Mucosa of descending colon (tissue), 3 donors: ENCODE measurements around the gene AREG. TPM values are rescaled to one million over a fixed set of nuclear protein-coding genes. Genes with fewer than 3 reads are reported as not detected.

ENCODE experiments used
- ATAC-seq: fragments of 200-7000 bp; cut with Tn5 transposase; one replicate; pipeline ENCODE4 v1.9.1; 2020; ENCODE audit warnings: mild to moderate bottlenecking, moderate library complexity
- DNase-seq, 3 donors: peaks; one replicate each; pipeline ENCODE4 v3.0.0-alpha.2; 2020
- H3K36me3 ChIP-seq: fragments of 200-600 bp; one replicate; pipeline ENCODE4 v1.8.0; 2021; ENCODE audit warnings: low read depth, mild to moderate bottlenecking
- H3K4me1 ChIP-seq: fragments of 200-600 bp; one replicate; pipeline ENCODE4 v1.8.0; 2021; ENCODE audit warnings: low read depth, mild to moderate bottlenecking
- H3K4me3 ChIP-seq: fragments of 200-600 bp; one replicate; pipeline ENCODE4 v1.8.0; 2021; ENCODE audit warnings: mild to moderate bottlenecking
- H3K9me3 ChIP-seq: fragments of 200-600 bp; one replicate; pipeline ENCODE4 v1.8.0; 2021; ENCODE audit warnings: mild to moderate bottlenecking
- intact Hi-C, 2 donors: fragments of 100-400 bp; cut with DNase I in 1 of 2; cut with micrococcal nuclease in 1 of 2; formaldehyde crosslinking; loops; one replicate each; pipeline versions ENCODE4 v1.11.0 to v1.11.1; 2022; cut with DNase I, micrococcal nuclease
- total RNA-seq, 3 donors: library from RNA; stranded (reverse); fragmentation: NEBNext Ultra II Directional in 2 of 3; extraction: Animal tissue kit (Norgen Biotek cat#: 25700) in 2 of 3; gene quantifications; one replicate each; pipeline versions ENCODE4 v1.2.1 to v1.2.4, GENCODE V29; 2021 to 2023
- TF ChIP-seq, protein P1 (sequence below): fragments of 200-600 bp; IDR thresholded peaks from one replicate; pipeline ENCODE4 v1.8.0; 2022; ENCODE audit warnings: antibody characterized with exemption, mild to moderate bottlenecking
- donor health status: DM: no; HTN: no; CAD: no; lungs with moderate emphysema.
- donor health status: DM: no; HTN: no; CAD: no.
- donor health status: DM: no; HTN: yes; CAD: no.

The AREG gene
- total RNA-seq, 3 donors from 2014 or later, result 16.9 to 26.2 (median 18.9) TPM

DNA sequence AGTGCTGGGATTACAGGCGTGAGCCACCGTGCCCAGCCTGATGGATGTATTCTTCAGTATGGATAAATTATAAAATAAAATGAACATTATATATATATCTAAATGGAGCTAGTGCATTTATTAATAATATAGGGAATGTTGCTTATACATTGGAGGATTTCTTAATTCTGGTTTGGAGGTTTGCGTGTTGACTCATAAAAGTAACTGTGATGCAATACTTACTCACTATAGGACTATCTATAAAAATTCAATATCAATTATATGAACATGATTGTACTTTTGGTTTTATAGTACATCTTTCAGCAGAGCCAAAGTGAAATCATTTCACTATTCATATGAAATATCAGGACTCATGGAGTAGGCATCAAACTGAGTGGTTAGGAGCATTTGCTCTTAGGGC is 3.2 kb upstream of the AREG start:
- no peak overlapping the region for H3K4me3 ChIP-seq
- intact Hi-C loops, result no loop called here
- TF ChIP-seq, protein P1, sequence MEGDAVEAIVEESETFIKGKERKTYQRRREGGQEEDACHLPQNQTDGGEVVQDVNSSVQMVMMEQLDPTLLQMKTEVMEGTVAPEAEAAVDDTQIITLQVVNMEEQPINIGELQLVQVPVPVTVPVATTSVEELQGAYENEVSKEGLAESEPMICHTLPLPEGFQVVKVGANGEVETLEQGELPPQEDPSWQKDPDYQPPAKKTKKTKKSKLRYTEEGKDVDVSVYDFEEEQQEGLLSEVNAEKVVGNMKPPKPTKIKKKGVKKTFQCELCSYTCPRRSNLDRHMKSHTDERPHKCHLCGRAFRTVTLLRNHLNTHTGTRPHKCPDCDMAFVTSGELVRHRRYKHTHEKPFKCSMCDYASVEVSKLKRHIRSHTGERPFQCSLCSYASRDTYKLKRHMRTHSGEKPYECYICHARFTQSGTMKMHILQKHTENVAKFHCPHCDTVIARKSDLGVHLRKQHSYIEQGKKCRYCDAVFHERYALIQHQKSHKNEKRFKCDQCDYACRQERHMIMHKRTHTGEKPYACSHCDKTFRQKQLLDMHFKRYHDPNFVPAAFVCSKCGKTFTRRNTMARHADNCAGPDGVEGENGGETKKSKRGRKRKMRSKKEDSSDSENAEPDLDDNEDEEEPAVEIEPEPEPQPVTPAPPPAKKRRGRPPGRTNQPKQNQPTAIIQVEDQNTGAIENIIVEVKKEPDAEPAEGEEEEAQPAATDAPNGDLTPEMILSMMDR, result no peak
- H3K9me3 ChIP-seq, result no peaks in the 10 kb centered on the region
- no peaks in the 10 kb centered on the region for H3K4me1 ChIP-seq
- DNase-seq (no peak), ATAC-seq (no peak)
- H3K36me3 ChIP-seq, result no peaks in the 10 kb centered on the region

DNA sequence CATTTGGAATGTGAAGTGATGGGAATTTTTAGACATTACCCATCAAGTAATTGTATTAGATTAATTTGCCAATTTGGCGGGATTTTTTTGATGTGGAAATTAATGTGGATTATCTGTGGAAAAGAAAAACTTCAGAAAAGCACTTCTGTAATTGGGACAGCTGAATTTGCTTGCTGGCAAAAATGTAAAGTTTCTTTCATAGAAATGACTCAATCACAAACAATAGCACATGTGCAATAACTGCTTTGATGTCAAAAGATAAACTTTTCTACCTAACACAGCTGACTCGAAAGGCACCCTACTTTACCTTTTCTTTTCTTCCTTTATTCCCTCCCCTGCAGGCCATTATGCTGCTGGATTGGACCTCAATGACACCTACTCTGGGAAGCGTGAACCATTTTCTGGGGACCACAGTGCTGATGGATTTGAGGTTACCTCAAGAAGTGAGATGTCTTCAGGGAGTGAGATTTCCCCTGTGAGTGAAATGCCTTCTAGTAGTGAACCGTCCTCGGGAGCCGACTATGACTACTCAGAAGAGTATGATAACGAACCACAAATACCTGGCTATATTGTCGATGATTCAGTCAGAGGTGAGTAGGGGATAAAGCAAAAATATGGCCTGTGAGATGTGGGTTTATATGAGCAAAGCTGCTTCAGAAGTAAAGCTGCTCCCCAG is 1.4 kb downstream of the AREG start:
- H3K9me3 ChIP-seq, result no peaks in the 10 kb centered on the region
- DNase-seq (no peak), ATAC-seq (no peak)
- intact Hi-C loops, result no loop called here
- H3K36me3 ChIP-seq, result no peaks in the 10 kb centered on the region
- TF ChIP-seq, protein P1, result no peak
- H3K4me3 ChIP-seq, result no peak overlapping the region
- H3K4me1 ChIP-seq, result no peaks in the 10 kb centered on the region

DNA sequence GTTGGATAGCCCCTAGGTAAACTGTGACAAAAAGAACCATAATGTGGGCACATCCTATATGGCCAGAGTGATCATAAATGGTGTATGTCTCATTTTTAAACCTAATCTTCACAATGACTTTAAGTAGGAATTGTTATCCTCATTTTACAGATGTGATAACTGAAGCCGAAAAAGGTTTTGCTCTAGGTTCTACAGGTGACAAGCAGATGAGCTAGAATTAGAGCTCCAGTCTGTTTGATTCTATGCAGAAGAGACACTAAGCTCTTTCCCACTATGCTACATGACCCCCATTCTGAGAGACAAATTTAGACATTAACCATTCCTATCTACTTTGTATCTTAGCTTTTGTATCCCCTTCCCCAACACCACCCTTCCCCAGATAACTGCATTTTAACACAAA is 2.0 kb downstream of the AREG start:
- H3K4me3 ChIP-seq, result no peak overlapping the region
- intact Hi-C loops, result no loop called here
- DNase-seq, result no peak

DNA sequence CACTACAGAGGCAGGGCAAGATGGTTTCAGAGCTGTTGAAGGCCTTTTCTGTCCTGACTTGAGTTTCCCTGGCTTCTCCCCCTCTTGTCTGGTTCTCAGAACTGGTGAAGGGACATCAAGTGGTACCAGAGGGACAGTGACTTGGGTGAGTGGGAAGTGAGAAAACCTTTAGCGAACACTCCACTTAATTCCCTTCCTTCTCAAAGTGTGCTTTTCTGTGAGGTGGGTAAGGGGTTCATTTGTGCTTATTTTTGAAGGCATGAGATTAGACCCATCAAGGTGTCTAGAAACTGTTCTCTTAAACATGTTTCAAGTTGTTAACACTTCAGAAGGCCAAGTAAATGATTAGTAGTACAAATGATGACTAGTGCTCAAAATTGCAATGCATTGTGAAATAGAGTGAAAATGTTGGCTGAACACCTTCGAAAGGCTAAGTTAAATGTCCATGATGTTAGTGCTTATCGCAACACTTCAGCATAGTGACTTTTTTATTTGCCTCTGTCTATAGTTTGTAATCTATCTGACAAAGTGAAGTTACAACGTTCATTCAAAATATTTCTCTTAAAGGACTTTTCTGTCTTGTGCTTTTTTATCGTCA is 2.8 kb downstream of the AREG start:
- Histone ChIP-seq H3K4me3 (no peak overlapping the region), H3K36me3 (no peaks in the 10 kb centered on the region), H3K9me3 (no peaks in the 10 kb centered on the region), H3K4me1 (no peaks in the 10 kb centered on the region)
- TF ChIP-seq, protein P1, result no peak
- ATAC-seq, result no peak
- no peak for DNase-seq
- intact Hi-C loops, result no loop called here

More for the DNA sequence above, 2.0 kb downstream of the AREG start:
- TF ChIP-seq, protein P1, result no peak
- ATAC-seq, result no peak
- H3K36me3 ChIP-seq, result no peaks in the 10 kb centered on the region
- H3K4me1 ChIP-seq, result no peaks in the 10 kb centered on the region
- no peaks in the 10 kb centered on the region for H3K9me3 ChIP-seq

DNA sequence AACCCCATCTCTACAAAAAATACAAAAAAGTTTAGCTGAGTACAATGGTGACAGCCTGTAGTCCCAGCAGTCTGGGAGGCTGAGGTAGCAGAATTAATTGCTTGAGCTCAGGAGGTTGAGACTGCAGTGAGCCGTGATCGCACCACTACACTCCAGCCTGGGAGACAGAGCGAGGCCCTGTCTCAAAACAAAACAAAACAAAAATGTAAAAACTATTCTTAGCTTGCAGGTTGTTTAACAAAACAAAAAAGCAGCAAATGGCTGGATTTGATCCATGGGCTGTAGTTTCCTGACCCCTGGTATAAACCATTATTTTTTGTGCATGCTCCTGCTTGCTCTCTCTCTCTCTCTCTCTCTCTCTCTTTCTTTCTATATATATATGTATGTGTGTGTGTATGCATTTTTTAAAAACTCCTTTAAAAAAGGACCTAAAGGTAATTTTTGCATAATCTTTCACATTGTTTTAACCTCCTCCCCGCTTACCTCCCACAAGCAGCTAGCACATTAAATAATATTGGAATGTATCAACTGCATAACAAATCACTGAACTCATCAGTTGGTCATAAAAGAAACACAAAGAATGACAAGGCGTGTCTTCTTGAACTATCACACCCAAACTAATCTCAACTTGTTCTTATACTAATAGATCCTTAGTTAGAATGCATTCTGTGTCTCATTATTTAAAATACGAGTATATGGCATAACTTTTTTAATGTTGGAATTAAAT is 4.8 kb downstream of the AREG start:
- TF ChIP-seq, protein P1, result no peak
- H3K36me3 ChIP-seq, result no peaks in the 10 kb centered on the region
- no peaks in the 10 kb centered on the region for H3K9me3 ChIP-seq
- intact Hi-C loops, result no loop called here
- H3K4me3 ChIP-seq, result no peak overlapping the region
- H3K4me1 ChIP-seq, result no peaks in the 10 kb centered on the region
- DNase-seq, result no peak
- no peak for ATAC-seq
